Measurements from ENCODE around the gene ITGA3.

ITGA3 gene

GRCh38 chr17:50110591-50111349 lies 54.9 kb downstream of the ITGA3 start:
- no peak for DNase-seq (ENCODE audit: low spot score)

GRCh38 chr17:50111673-50112655 lies 56.1 kb downstream of the ITGA3 start:
- DNase-seq (ENCODE audit: low spot score), result no peak

GRCh38 chr17:50112694-50113093 lies 56.8 kb downstream of the ITGA3 start:
- DNase-seq (ENCODE audit: low spot score), result no peak

GRCh38 chr17:50113624-50114320 lies 57.9 kb downstream of the ITGA3 start:
- no peak for DNase-seq (ENCODE audit: low spot score)

- DNase-seq (ENCODE audit: low spot score), result no peak
These were observed 58.5 kb downstream of the ITGA3 start for GRCh38 chr17:50114401-50114800.

GRCh38 chr17:50114849-50115357 lies 59.0 kb downstream of the ITGA3 start:
- peak; percentile 67 for DNase-seq (ENCODE audit: low spot score)

- no peak for DNase-seq (ENCODE audit: low spot score)
These were observed 59.8 kb downstream of the ITGA3 start for GRCh38 chr17:50115756-50116155.

GRCh38 chr17:50117202-50118051 lies 61.5 kb downstream of the ITGA3 start:
- DNase-seq (ENCODE audit: low spot score), result peak; percentile 71

GRCh38 chr17:50118076-50118827 lies 62.3 kb downstream of the ITGA3 start:
- no peak for DNase-seq (ENCODE audit: low spot score)

GRCh38 chr17:50118828-50119218 lies 62.9 kb downstream of the ITGA3 start:
- DNase-seq (ENCODE audit: low spot score), result no peak

- DNase-seq (ENCODE audit: low spot score), result no peak
These were observed 64.8 kb downstream of the ITGA3 start for GRCh38 chr17:50120475-50121253.

- DNase-seq (ENCODE audit: low spot score), result no peak
These were observed 67.0 kb downstream of the ITGA3 start for GRCh38 chr17:50122945-50123344.

- peak; percentile 63 for DNase-seq (ENCODE audit: low spot score)
These were observed 67.9 kb downstream of the ITGA3 start for GRCh38 chr17:50123649-50124349.

GRCh38 chr17:50125420-50125997 lies 69.6 kb downstream of the ITGA3 start:
- DNase-seq (ENCODE audit: low spot score), result no peak

- peak; percentile 40 for DNase-seq (ENCODE audit: low spot score)
These were observed 71.9 kb downstream of the ITGA3 start for GRCh38 chr17:50127697-50128361.

- no peak for DNase-seq (ENCODE audit: low spot score)
These were observed 72.8 kb downstream of the ITGA3 start for GRCh38 chr17:50128441-50129352.

GRCh38 chr17:50129353-50129727 lies 73.4 kb downstream of the ITGA3 start:
- no peak for DNase-seq (ENCODE audit: low spot score)
